CD8-positive, alpha-beta memory T cell (primary cell): ENCODE measurements around the gene SPOCK1. TPM values are rescaled to one million over a fixed set of nuclear protein-coding genes. Genes with fewer than 3 reads are reported as not detected.

Experiments used
- CTCF ChIA-PET: fragments of 350-600 bp; sonication (Branson Sonifier 250); formaldehyde crosslinking; loops from one replicate; lab custom pipeline; 2021; ENCODE audit warnings: antibody characterized with exemption; lab: Charles Lee
- POLR2A ChIA-PET: fragments of 350-600 bp; sonication (Branson Sonifier 250); formaldehyde crosslinking; loops from one replicate; lab custom pipeline; 2021; ENCODE audit warnings: antibody characterized with exemption; lab: Charles Lee
- DNase-seq, 5 donors: peaks; one replicate each; pipeline versions ENCODE4 v3.0.0 to v3.0.0-alpha.2; 2020 to 2022; ENCODE audit warnings: mixed read lengths in 1 of 5
- H3K27ac ChIP-seq: one replicate; pipeline ENCODE4 v1.7.0; 2013; ENCODE audit warnings: low read depth, mild to moderate bottlenecking, low read length, moderate library complexity
- H3K27me3 ChIP-seq: 2 replicates; pipeline ENCODE4 v1.7.0; 2013; ENCODE audit warnings: low read length, mild to moderate bottlenecking; ENCODE audit not compliant: insufficient read depth, poor library complexity, severe bottlenecking
- H3K36me3 ChIP-seq: 2 replicates; pipeline ENCODE4 v1.7.0; 2013; ENCODE audit warnings: mild to moderate bottlenecking, low read length, moderate library complexity; ENCODE audit not compliant: insufficient read depth
- H3K4me1 ChIP-seq: 2 replicates; pipeline ENCODE4 v1.7.0; 2013; ENCODE audit warnings: mild to moderate bottlenecking, low read length, moderate library complexity; ENCODE audit not compliant: insufficient read depth
- H3K4me3 ChIP-seq: 2 replicates; pipeline ENCODE4 v1.7.0; 2013; ENCODE audit warnings: mild to moderate bottlenecking, low read length
- H3K9me3 ChIP-seq: 2 replicates; pipeline ENCODE4 v1.7.0; 2013; ENCODE audit warnings: mild to moderate bottlenecking, low read length
- H3K27ac Mint-ChIP-seq, 8 donors: one replicate each; pipeline ENCODE4 v1.8.0; 2020 to 2021; ENCODE audit warnings: mixed read lengths in 8 of 8, mild to moderate bottlenecking in 6 of 8, inconsistent platforms in 3 of 8, moderate library complexity in 3 of 8
- H3K27me3 Mint-ChIP-seq, 2 donors: one replicate each; pipeline ENCODE4 v1.8.0; 2020 to 2021; ENCODE audit warnings: mixed read lengths in 2 of 2, mild to moderate bottlenecking in 1 of 2, moderate library complexity in 1 of 2
- H3K36me3 Mint-ChIP-seq, 3 donors: one replicate each; pipeline ENCODE4 v1.8.0; 2020 to 2021; ENCODE audit warnings: mixed read lengths in 3 of 3, inconsistent platforms in 1 of 3, mild to moderate bottlenecking in 1 of 3
- H3K4me1 Mint-ChIP-seq, 3 donors: one replicate each; pipeline ENCODE4 v1.8.0; 2020 to 2021; ENCODE audit warnings: mixed read lengths in 3 of 3, inconsistent platforms in 1 of 3, mild to moderate bottlenecking in 1 of 3
- H3K4me3 Mint-ChIP-seq, 7 donors: one replicate each; pipeline ENCODE4 v1.8.0; 2020 to 2021; ENCODE audit warnings: mixed read lengths in 7 of 7, mild to moderate bottlenecking in 6 of 7, moderate library complexity in 4 of 7, inconsistent platforms in 2 of 7
- H3K9me3 Mint-ChIP-seq, 5 donors: one replicate each; pipeline ENCODE4 v1.8.0; 2020 to 2022; ENCODE audit warnings: mixed read lengths in 5 of 5, mild to moderate bottlenecking in 3 of 5, moderate library complexity in 2 of 5, inconsistent platforms in 1 of 5
- polyA plus RNA-seq: library from polyadenylated mRNA; unstranded; fragments of 300-500 nt; fragmentation: Illumina TruSeq; gene quantifications from one replicate; pipeline ENCODE4 v1.2.3, GENCODE V29; 2021
- total RNA-seq, 2 experiments: library from RNA; stranded (reverse); gene quantifications; one replicate each; pipeline ENCODE4 v1.2.3, GENCODE V29; 2021

Gene SPOCK1
- total and polyA plus RNA-seq, 3 experiments from 2014 or later, result not detected

DNA sequence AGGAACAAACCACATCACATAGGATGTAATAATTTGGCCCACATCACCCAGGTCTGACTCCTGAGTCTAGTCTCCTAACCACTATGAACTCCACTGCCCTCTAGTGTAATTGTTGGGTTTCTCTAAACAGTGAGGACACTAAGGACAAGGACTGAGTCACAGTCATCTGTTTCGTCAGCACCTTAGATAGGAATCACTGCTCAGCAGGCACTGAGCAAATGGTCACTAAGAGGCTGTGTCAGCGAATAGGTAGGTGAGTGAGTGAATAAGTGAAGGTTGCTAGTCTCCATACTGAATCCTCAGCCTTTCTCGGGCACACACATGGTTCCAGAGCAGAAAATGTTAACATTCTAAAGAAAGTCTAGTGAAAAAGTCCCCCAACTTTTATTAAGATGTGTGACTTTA, 278.6 kb downstream of the SPOCK1 start:
- no peaks in the 10 kb centered on the region for H3K36me3 ChIP-seq
- no peak overlapping the region for H3K27ac ChIP-seq
- H3K4me1 Mint-ChIP-seq, result no peaks in the 10 kb centered on the region
- no peak overlapping the region for H3K4me3 Mint-ChIP-seq
- H3K36me3 Mint-ChIP-seq, result no peaks in the 10 kb centered on the region
- no peak overlapping the region for H3K4me3 ChIP-seq
- no peaks in the 10 kb centered on the region for H3K27me3 ChIP-seq
- CTCF ChIA-PET, result no interaction called here
- H3K27ac Mint-ChIP-seq, result peak overlapping the region in 1 of 8 donors; percentile 29
- peaks cover 0 to 7% (median 0%) of the 10 kb centered on the region in 5 donors for H3K9me3 Mint-ChIP-seq
- no peaks in the 10 kb centered on the region for H3K4me1 ChIP-seq
- no peaks in the 10 kb centered on the region for H3K9me3 ChIP-seq
- peaks cover 2 to 10% of the 10 kb centered on the region in 2 donors for H3K27me3 Mint-ChIP-seq
- POLR2A ChIA-PET, result no interaction called here
- DNase-seq, result no peak

DNA sequence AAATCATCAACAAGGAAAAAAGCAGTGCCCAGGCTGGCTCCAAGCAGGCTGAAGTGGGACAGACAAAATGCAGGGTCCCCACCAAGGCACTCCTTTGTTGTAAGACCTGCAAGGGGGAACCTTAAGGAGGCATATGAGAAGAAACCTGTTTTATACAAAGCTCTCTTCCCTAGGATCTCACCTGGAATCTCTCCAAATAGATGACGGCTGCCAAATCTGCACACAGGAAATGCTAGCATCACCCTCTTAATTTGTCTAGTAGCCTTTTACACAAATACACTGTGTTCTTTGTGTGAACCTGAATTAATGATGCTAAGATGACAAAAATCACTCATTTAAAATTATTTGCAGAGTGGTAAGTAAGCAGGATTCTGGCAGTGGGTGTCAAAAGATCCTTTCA, 280.2 kb downstream of the SPOCK1 start:
- H3K36me3 Mint-ChIP-seq, result no peaks in the 10 kb centered on the region
- CTCF ChIA-PET, result no interaction called here
- Histone ChIP-seq H3K4me1 (no peaks in the 10 kb centered on the region), H3K36me3 (no peaks in the 10 kb centered on the region), H3K27me3 (no peaks in the 10 kb centered on the region), H3K9me3 (no peaks in the 10 kb centered on the region), H3K4me3 (no peak overlapping the region), H3K27ac (no peak overlapping the region)
- peaks cover 4 to 10% of the 10 kb centered on the region in 2 donors for H3K27me3 Mint-ChIP-seq
- H3K4me1 Mint-ChIP-seq, result no peaks in the 10 kb centered on the region
- H3K4me3 Mint-ChIP-seq, result no peak overlapping the region
- POLR2A ChIA-PET, result no interaction called here
- peaks cover 0 to 8% (median 0%) of the 10 kb centered on the region in 5 donors for H3K9me3 Mint-ChIP-seq
- no peak overlapping the region for H3K27ac Mint-ChIP-seq
- no peak for DNase-seq

DNA sequence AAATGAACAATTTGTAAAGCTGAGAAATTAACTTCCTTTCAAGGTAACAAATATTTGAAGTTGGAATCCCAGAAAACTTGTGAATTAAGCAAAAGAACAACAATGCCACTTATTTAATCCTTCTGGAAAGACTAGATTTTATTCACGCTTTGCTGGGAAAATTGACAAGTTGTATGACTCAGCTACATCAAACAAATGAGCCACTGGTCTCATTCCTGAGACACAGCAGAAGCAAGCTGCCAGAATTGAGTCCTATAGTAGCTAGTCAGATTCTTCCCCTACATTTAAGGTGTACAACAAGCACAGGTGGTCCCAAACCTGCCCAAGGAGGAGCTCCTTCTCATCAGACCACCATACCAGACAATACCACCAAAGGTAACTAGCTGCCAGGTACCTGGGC, 280.7 kb downstream of the SPOCK1 start:
- H3K27ac Mint-ChIP-seq, result no peak overlapping the region
- POLR2A ChIA-PET, result no interaction called here
- no peaks in the 10 kb centered on the region for H3K36me3 Mint-ChIP-seq
- Histone ChIP-seq H3K27me3 (no peaks in the 10 kb centered on the region), H3K9me3 (no peaks in the 10 kb centered on the region), H3K27ac (no peak overlapping the region), H3K4me1 (no peaks in the 10 kb centered on the region), H3K4me3 (no peak overlapping the region), H3K36me3 (no peaks in the 10 kb centered on the region)
- H3K27me3 Mint-ChIP-seq, result peaks cover 4 to 10% of the 10 kb centered on the region in 2 donors
- no peak for DNase-seq
- H3K9me3 Mint-ChIP-seq, result peaks cover 0 to 8% (median 0%) of the 10 kb centered on the region in 5 donors
- CTCF ChIA-PET, result interaction anchor here (1.2 kb wide), 1 partner anchor 9 kb away, joined by 4 read pairs; no protein-coding TSS in a partner anchor
- no peaks in the 10 kb centered on the region for H3K4me1 Mint-ChIP-seq
- H3K4me3 Mint-ChIP-seq, result no peak overlapping the region

DNA sequence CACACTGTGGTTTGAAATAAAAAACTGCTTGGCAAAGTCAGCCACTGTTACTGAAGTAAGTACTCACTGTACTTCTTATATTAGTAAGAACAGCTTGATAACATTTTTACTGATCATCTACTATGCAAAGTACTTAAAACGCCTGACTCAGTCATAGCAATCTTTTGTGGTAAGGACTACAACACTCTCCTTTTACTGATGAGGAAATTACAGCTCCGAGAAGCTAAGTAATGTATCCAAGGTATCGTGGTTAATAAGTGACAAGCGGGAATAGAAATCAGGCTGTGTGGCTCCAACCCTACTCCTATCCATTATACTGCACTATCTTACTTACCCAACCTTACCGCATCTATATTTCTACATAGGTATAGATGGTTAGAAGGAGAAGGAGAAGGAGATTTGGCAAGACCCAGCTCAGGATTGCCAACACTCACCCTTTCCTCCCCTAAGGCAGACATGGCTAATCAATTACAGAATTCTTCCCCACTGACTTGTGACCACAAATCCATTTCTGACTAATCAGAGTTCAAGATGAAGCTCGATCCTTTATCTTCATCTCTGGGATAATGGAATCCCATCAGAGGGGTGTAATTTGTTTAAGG, 281.4 kb downstream of the SPOCK1 start:
- H3K9me3 ChIP-seq, result no peaks in the 10 kb centered on the region
- H3K4me3 ChIP-seq, result no peak overlapping the region
- H3K27me3 ChIP-seq, result no peaks in the 10 kb centered on the region
- CTCF ChIA-PET, result interaction anchor here (1.2 kb wide), 1 partner anchor 9 kb away, joined by 4 read pairs; no protein-coding TSS in a partner anchor
- Mint-ChIP-seq H3K9me3 (peaks cover 0 to 9% (median 0%) of the 10 kb centered on the region in 5 donors), H3K4me3 (no peak overlapping the region), H3K4me1 (no peaks in the 10 kb centered on the region), H3K27ac (no peak overlapping the region), H3K36me3 (no peaks in the 10 kb centered on the region), H3K27me3 (peaks cover 5 to 10% of the 10 kb centered on the region in 2 donors)
- DNase-seq, result no peak
- POLR2A ChIA-PET, result no interaction called here
- H3K36me3 ChIP-seq, result no peaks in the 10 kb centered on the region
- H3K27ac ChIP-seq, result no peak overlapping the region
- H3K4me1 ChIP-seq, result no peaks in the 10 kb centered on the region

DNA sequence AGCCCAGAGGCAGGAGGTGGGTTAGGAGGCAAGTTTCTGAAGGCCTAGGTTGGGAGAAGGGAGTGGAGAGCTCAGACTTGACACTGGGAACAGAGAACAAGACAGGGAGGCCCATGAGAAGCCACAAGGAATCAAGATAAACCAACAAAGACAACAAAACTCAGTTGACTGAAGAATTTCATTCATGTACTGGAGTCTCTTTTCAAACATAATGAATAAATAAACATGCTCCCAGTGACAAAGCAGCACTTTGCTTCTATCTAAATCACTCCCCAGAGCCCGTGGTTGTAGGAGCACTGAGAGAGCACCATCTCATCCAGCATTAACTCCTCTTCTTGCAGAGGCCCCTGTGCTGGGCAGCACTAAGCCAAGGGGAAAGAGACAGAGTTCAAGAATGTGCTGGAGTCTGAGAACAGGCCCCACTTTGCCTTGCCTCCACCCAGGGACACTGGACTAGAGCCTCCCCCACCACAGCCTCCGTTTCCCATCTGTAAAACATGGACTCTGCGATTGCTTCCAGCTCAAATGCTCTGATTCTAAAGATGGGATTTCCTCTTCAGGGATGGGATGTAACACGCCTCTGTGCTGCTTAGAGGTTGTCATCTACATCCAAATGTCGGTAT, 282.0 kb downstream of the SPOCK1 start:
- no peak overlapping the region for H3K4me3 Mint-ChIP-seq
- peaks cover 8 to 10% of the 10 kb centered on the region in 2 donors for H3K27me3 Mint-ChIP-seq
- no peak overlapping the region for H3K4me3 ChIP-seq
- no peak for DNase-seq
- ChIA-PET CTCF (interaction anchor here (1.2 kb wide), 1 partner anchor 10 kb away, joined by 4 read pairs; no protein-coding TSS in a partner anchor), POLR2A (no interaction called here)
- H3K27me3 ChIP-seq, result no peaks in the 10 kb centered on the region
- no peaks in the 10 kb centered on the region for H3K4me1 Mint-ChIP-seq
- no peaks in the 10 kb centered on the region for H3K36me3 ChIP-seq
- no peaks in the 10 kb centered on the region for H3K36me3 Mint-ChIP-seq
- no peaks in the 10 kb centered on the region for H3K9me3 ChIP-seq
- no peak overlapping the region for H3K27ac Mint-ChIP-seq
- peaks cover 0 to 9% (median 0%) of the 10 kb centered on the region in 5 donors for H3K9me3 Mint-ChIP-seq
- H3K4me1 ChIP-seq, result no peaks in the 10 kb centered on the region
- H3K27ac ChIP-seq, result no peak overlapping the region

DNA sequence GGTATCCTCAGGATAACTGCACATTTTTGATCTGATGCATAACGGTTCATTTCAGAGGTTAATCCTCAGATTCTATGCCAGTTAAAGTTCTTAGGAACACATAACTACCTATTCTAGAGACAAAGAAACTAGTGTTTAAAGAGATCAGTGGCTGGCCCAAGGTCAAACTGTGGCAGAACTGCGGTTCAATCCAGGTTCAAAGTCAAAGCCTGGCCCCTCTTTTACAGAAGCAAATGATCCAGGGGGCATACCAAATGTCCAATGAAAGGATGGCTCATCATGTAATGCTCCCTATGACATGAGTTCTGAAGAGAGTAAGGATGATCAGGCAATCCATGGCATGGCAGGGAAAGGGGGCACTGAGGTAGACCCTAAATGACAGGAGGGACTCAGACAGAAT, 283.3 kb downstream of the SPOCK1 start:
- H3K36me3 ChIP-seq, result no peaks in the 10 kb centered on the region
- no peaks in the 10 kb centered on the region for H3K27me3 ChIP-seq
- no peaks in the 10 kb centered on the region for H3K4me1 ChIP-seq
- H3K4me3 ChIP-seq, result no peak overlapping the region
- H3K27ac ChIP-seq, result no peak overlapping the region
- ChIA-PET CTCF (no interaction called here), POLR2A (no interaction called here)
- Mint-ChIP-seq H3K27ac (no peak overlapping the region), H3K27me3 (peaks cover 6 to 8% of the 10 kb centered on the region in 2 donors), H3K36me3 (no peaks in the 10 kb centered on the region), H3K4me1 (no peaks in the 10 kb centered on the region), H3K9me3 (peaks cover 0 to 7% (median 0%) of the 10 kb centered on the region in 5 donors), H3K4me3 (no peak overlapping the region)
- DNase-seq, result no peak
- no peaks in the 10 kb centered on the region for H3K9me3 ChIP-seq

DNA sequence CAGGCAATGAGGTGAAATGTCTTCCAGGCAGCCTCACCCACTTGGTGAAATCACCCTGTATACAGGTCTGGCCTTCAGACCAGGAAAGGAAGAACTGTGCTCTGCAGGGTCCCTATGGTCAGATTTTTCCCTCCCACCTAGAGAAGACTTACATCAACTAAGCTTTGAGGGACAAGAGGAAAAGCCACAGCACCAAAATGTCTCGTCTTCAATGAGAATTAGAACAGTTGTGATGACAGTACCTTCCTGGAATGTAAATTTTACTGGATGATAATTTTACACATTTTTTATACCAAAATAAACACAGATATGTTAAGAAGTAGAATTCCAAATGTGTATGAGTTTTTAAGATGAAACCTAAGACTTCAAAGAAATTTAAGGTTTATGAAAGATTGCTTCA, 283.9 kb downstream of the SPOCK1 start:
- Histone ChIP-seq H3K27me3 (no peaks in the 10 kb centered on the region), H3K4me3 (no peak overlapping the region), H3K9me3 (no peaks in the 10 kb centered on the region), H3K4me1 (no peaks in the 10 kb centered on the region), H3K27ac (no peak overlapping the region), H3K36me3 (no peaks in the 10 kb centered on the region)
- CTCF ChIA-PET, result no interaction called here
- no peak overlapping the region for H3K27ac Mint-ChIP-seq
- no peaks in the 10 kb centered on the region for H3K36me3 Mint-ChIP-seq
- no peaks in the 10 kb centered on the region for H3K4me1 Mint-ChIP-seq
- POLR2A ChIA-PET, result no interaction called here
- peaks cover 4 to 8% of the 10 kb centered on the region in 2 donors for H3K27me3 Mint-ChIP-seq
- peaks cover 0 to 7% (median 0%) of the 10 kb centered on the region in 5 donors for H3K9me3 Mint-ChIP-seq
- no peak overlapping the region for H3K4me3 Mint-ChIP-seq
- DNase-seq, result no peak

DNA sequence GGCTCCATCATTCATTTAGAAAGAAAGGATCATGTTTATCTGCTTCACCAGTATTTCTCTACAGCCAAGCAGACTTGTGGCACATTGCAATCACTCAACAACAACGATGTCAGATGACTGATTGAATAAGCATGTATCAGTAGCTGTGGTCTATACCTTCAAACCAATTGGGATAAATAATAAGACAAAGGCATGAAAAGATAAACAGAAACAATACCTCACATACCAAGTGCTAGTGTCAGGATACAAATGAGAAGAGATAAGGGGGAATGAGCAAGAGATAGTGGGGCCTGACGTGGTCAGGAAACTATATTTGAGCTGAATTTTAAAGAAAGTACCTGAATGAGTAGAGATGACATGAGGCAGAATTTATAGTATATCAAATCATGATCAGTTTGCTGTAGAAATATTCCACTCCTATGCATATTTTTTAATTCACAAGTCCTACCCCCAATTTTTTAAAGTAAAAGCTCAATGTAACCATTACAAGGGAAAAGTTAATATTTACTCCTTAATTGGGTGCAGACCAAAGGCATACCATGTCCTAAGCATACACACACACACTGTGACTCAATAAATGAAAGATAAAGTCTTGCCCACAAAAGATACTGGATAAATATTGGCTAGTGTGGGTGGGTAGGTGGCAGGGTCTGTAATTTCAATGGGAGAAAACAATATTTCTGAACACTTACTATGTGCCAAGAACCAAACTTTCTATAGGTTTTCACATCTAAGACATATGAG, 284.5 kb downstream of the SPOCK1 start:
- Mint-ChIP-seq H3K27ac (no peak overlapping the region), H3K4me3 (no peak overlapping the region), H3K36me3 (no peaks in the 10 kb centered on the region), H3K9me3 (peaks cover 0 to 5% (median 0%) of the 10 kb centered on the region in 5 donors), H3K4me1 (no peaks in the 10 kb centered on the region), H3K27me3 (peaks cover 0 to 8% of the 10 kb centered on the region in 2 donors)
- H3K36me3 ChIP-seq, result no peaks in the 10 kb centered on the region
- no peaks in the 10 kb centered on the region for H3K4me1 ChIP-seq
- H3K27ac ChIP-seq, result no peak overlapping the region
- ChIA-PET CTCF (no interaction called here), POLR2A (no interaction called here)
- no peak for DNase-seq
- no peaks in the 10 kb centered on the region for H3K9me3 ChIP-seq
- H3K27me3 ChIP-seq, result no peaks in the 10 kb centered on the region
- no peak overlapping the region for H3K4me3 ChIP-seq
